ENCODE results near the gene TAAR2. TPM values are rescaled to one million over a fixed set of nuclear protein-coding genes. Genes with fewer than 3 reads are reported as not detected.

The TAAR2 gene, protein sequence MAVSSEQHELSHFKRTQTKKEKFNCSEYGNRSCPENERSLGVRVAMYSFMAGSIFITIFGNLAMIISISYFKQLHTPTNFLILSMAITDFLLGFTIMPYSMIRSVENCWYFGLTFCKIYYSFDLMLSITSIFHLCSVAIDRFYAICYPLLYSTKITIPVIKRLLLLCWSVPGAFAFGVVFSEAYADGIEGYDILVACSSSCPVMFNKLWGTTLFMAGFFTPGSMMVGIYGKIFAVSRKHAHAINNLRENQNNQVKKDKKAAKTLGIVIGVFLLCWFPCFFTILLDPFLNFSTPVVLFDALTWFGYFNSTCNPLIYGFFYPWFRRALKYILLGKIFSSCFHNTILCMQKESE
- not detected for total RNA-seq
- polyA plus RNA-seq = not detected
- long read RNA-seq, donor 1 = 0 reads
- long read RNA-seq, donor 2 = 0 reads
- long read RNA-seq, donor 3 = 0 reads
- long read RNA-seq, donor 4 = 0 reads
- long read RNA-seq, donor 5 = 0 reads
- long read RNA-seq, donor 6 = 0 reads
- long read RNA-seq, donor 7 = 0 reads
- long read RNA-seq, donor 8 = 0 reads
- long read RNA-seq, donor 9 = 0 reads
- long read RNA-seq, donor 10 = 0 reads

- intact Hi-C loops (cut with DNase I) = no loop called here
- TF ChIP-seq, protein P1, sequence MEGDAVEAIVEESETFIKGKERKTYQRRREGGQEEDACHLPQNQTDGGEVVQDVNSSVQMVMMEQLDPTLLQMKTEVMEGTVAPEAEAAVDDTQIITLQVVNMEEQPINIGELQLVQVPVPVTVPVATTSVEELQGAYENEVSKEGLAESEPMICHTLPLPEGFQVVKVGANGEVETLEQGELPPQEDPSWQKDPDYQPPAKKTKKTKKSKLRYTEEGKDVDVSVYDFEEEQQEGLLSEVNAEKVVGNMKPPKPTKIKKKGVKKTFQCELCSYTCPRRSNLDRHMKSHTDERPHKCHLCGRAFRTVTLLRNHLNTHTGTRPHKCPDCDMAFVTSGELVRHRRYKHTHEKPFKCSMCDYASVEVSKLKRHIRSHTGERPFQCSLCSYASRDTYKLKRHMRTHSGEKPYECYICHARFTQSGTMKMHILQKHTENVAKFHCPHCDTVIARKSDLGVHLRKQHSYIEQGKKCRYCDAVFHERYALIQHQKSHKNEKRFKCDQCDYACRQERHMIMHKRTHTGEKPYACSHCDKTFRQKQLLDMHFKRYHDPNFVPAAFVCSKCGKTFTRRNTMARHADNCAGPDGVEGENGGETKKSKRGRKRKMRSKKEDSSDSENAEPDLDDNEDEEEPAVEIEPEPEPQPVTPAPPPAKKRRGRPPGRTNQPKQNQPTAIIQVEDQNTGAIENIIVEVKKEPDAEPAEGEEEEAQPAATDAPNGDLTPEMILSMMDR (IDR thresholded peaks at IDR 0.05) = no peak
- no peak for TF ChIP-seq POLR2A (IDR thresholded peaks at IDR 0.05)
Measured at GRCh38 chr6:132624175-132624574, at the start of gene TAAR2. TSS of gene TAAR2 (minus strand) at chr6:132624275. CDS start at chr6:132624275, 0 bp downstream.

GRCh38 chr6:132673376-132674094, 49.5 kb upstream of the TAAR2 start:
- TF ChIP-seq, protein P1 (IDR thresholded peaks at IDR 0.05) = no peak
- TF ChIP-seq POLR2A (IDR thresholded peaks at IDR 0.05) = no peak
- DNase-seq = no peak
- Histone ChIP-seq H3K4me3 (no peak overlapping the region), H3K27me3 (no peaks in the 10 kb centered on the region), H3K9me3 (replicated peaks in 1 of 3) (no peaks in the 10 kb centered on the region), H3K27ac (no peak overlapping the region), H3K4me1 (replicated peaks in 1 of 2) (peaks cover 0 to 6% of the 10 kb centered on the region in 2 donors), H3K36me3 (replicated peaks in 1 of 2) (no peaks in the 10 kb centered on the region)
- WGBS, 4 donors = 83 to 85% (median 83%) methylated on average over 10 of the region's 10 CpGs
- intact Hi-C loops (cut with DNase I) = loop anchor here (10.0 kb wide), 1 partner anchor 91 kb away; no protein-coding TSS in a partner anchor

More at GRCh38 chr6:132624175-132624574, at the start of gene TAAR2:
- Histone ChIP-seq H3K36me3 (replicated peaks in 1 of 2) (no peaks in the 10 kb centered on the region), H3K9me3 (replicated peaks in 1 of 3) (no peaks in the 10 kb centered on the region), H3K27me3 (no peaks in the 10 kb centered on the region), H3K27ac (no peak within 1 kb of the TSS), H3K4me1 (replicated peaks in 1 of 2) (no peaks in the 10 kb centered on the region), H3K4me3 (no peak within 1 kb of the TSS)
- no peak for DNase-seq
- WGBS, 4 donors = 79 to 90% (median 89%) methylated on average over 6 of the region's 6 CpGs

DNA sequence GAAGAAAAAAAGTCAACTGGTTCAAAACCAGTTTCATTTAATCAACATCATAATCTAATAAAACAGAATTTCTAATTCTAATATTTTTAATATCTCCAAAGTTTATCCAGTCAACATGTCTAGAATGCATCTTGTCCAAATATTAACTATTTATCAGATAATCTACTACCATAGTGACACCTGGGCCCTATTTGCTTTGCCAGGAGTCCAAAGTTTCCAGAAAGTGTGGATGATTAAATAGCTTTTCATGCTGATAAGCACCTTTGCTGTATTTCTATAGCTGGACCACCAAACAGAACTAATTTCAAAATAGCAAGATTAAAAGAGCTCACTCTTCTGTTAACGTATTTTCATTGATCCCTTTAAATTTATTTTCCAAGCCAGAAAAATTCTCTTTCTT, 47.2 kb upstream of the TAAR2 start:
- H3K9me3 ChIP-seq (replicated peaks in 1 of 3) = no peaks in the 10 kb centered on the region
- no peak overlapping the region for H3K27ac ChIP-seq
- peaks cover 0 to 6% of the 10 kb centered on the region in 2 donors for H3K4me1 ChIP-seq (replicated peaks in 1 of 2)
- no peak for DNase-seq
- no peaks in the 10 kb centered on the region for H3K36me3 ChIP-seq (replicated peaks in 1 of 2)
- intact Hi-C loops (cut with DNase I) = loop anchor here (10.0 kb wide), 1 partner anchor 94 kb away; no protein-coding TSS in a partner anchor
- WGBS, 4 donors = 93 to 98% (median 94%) methylated on average over 1 of the region's 1 CpG
- H3K4me3 ChIP-seq = no peak overlapping the region
- TF ChIP-seq, protein P1 (IDR thresholded peaks at IDR 0.05) = no peak
- TF ChIP-seq POLR2A (IDR thresholded peaks at IDR 0.05) = no peak
- H3K27me3 ChIP-seq = no peaks in the 10 kb centered on the region

All from adrenal gland (tissue), 19 donors.